Vagina (tissue), 2 donors: ENCODE measurements around the gene DDA1.

Experiments used
- CTCF ChIP-seq, 3 experiments: fragments of 450-650 bp in 2 of 3; fragments of 200-600 bp in 1 of 3; sonication (generic) in 1 of 3; IDR thresholded peaks; one replicate each; pipeline ENCODE4 v1.5.1; 2017 to 2019; ENCODE audit warnings: antibody characterized with exemption in 3 of 3, mild to moderate bottlenecking in 2 of 3, moderate library complexity in 2 of 3
- POLR2A ChIP-seq, 2 donors: fragments of 450-650 bp; IDR thresholded peaks; one replicate each; pipeline ENCODE4 v1.6.1; 2017; ENCODE audit warnings: antibody characterized with exemption in 2 of 2, mild to moderate bottlenecking in 2 of 2, moderate library complexity in 2 of 2
- POLR2AphosphoS5 ChIP-seq, 2 donors: sonication (generic); formaldehyde crosslinking; IDR thresholded peaks; one replicate each; pipeline ENCODE4 v1.9.0; 2017; ENCODE audit warnings: antibody characterized with exemption in 2 of 2, mild to moderate bottlenecking in 2 of 2, low read depth in 1 of 2; ENCODE audit not compliant: insufficient read depth in 1 of 2

- no peak for TF ChIP-seq CTCF (IDR thresholded peaks at IDR 0.05)
- TF ChIP-seq POLR2A (IDR thresholded peaks at IDR 0.05): no peak
- no peak for TF ChIP-seq POLR2AphosphoS5 (IDR thresholded peaks at IDR 0.05; ENCODE audit: insufficient read depth in 1 of 2, low read depth in 1 of 2)
These were observed 9.6 kb downstream of the DDA1 start for GRCh38 chr19:17318966-17319365.
